Stomach smooth muscle (tissue), 2 donors: Measurements from ENCODE around the gene RPL41.
A peak's percentile ranks its signal among the peaks of the same experiment; 100 is the strongest.
"Not testable (repeated sequence)": the region's sequence is repeated elsewhere in the genome, so short reads cannot be mapped to it uniquely, and the experiment has no call there.

Experiments used
- H3K27ac ChIP-seq: one replicate; pipeline ENCODE4 v1.7.0; 2013; ENCODE audit warnings: mild to moderate bottlenecking, low read length, inconsistent platforms
- H3K27me3 ChIP-seq, 2 donors: one replicate each; pipeline ENCODE4 v1.7.0; 2013; ENCODE audit warnings: low read length in 2 of 2; ENCODE audit not compliant: insufficient read depth in 2 of 2, control insufficient read depth in 1 of 2
- H3K36me3 ChIP-seq, 2 donors: one replicate each; pipeline ENCODE4 v1.7.0; 2013; ENCODE audit warnings: low read length in 2 of 2; ENCODE audit not compliant: control insufficient read depth in 2 of 2, insufficient read depth in 2 of 2
- H3K4me1 ChIP-seq: one replicate; pipeline ENCODE4 v1.7.0; 2013; ENCODE audit warnings: low read length; ENCODE audit not compliant: control insufficient read depth, insufficient read depth
- H3K4me3 ChIP-seq, 2 donors: one replicate each; pipeline ENCODE4 v1.7.0; 2013; ENCODE audit warnings: low read length in 2 of 2
- H3K9ac ChIP-seq, 2 donors: one replicate each; pipeline ENCODE4 v1.7.0; 2013; ENCODE audit warnings: low read length in 2 of 2, mild to moderate bottlenecking in 1 of 2
- H3K9me3 ChIP-seq, 2 donors: one replicate each; pipeline ENCODE4 v1.7.0; 2013; ENCODE audit warnings: low read length in 2 of 2; ENCODE audit not compliant: control insufficient read depth in 2 of 2
- donor health status: healthy.
- donor health status: Pancreatic carcinoma.

Gene RPL41

DNA sequence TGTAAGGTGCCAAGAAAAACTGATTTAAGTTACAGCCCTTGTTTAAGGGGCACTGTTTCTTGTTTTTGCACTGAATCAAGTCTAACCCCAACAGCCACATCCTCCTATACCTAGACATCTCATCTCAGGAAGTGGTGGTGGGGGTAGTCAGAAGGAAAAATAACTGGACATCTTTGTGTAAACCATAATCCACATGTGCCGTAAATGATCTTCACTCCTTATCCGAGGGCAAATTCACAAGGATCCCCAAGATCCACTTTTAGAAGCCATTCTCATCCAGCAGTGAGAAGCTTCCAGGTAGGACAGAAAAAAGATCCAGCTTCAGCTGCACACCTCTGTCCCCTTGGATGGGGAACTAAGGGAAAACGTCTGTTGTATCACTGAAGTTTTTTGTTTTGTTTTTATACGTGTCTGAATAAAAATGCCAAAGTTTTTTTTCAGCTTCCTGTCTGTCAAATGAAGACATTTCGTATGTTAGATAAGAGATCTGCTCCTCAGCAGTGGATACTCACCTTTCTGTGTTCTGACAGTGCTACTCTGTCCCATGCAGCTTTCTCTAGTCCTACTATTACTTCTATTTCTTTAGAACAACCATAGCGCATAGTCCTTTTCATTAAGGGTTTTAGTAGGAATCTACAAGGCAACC is 13.2 kb upstream of the RPL41 start:
- peaks cover 11 to 15% of the 10 kb centered on the region in 2 donors for H3K36me3 ChIP-seq
- peak overlapping the region; percentile 94 to 96 for H3K4me3 ChIP-seq
- H3K27ac ChIP-seq: peak overlapping the region; percentile 86
- H3K27me3 ChIP-seq: no peaks in the 10 kb centered on the region
- no peaks in the 10 kb centered on the region for H3K9me3 ChIP-seq
- H3K9ac ChIP-seq: peak overlapping the region in 1 of 2 donors; percentile 94
- peaks cover 26% of the 10 kb centered on the region for H3K4me1 ChIP-seq

DNA sequence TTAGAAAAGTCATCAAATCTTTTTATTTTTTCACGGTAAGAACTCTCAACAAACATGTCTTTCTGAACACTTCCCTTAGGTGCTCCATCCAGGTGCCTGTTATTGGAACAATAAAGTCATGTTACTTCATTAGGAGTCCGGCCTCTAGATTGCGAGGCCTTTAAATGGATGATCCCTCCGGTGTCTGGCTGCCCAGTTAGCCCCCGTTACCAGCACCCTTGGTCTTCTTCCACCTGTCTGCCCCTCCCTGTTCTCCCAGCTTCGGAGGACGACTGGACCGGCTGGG is 12.7 kb upstream of the RPL41 start:
- Histone ChIP-seq H3K36me3 (peaks cover 11 to 20% of the 10 kb centered on the region in 2 donors), H3K27me3 (no peaks in the 10 kb centered on the region), H3K4me3 (peak overlapping the region; percentile 94 to 96), H3K27ac (peak overlapping the region; percentile 86), H3K4me1 (peaks cover 26% of the 10 kb centered on the region), H3K9ac (peak overlapping the region; percentile 90 to 94), H3K9me3 (no peaks in the 10 kb centered on the region)

DNA sequence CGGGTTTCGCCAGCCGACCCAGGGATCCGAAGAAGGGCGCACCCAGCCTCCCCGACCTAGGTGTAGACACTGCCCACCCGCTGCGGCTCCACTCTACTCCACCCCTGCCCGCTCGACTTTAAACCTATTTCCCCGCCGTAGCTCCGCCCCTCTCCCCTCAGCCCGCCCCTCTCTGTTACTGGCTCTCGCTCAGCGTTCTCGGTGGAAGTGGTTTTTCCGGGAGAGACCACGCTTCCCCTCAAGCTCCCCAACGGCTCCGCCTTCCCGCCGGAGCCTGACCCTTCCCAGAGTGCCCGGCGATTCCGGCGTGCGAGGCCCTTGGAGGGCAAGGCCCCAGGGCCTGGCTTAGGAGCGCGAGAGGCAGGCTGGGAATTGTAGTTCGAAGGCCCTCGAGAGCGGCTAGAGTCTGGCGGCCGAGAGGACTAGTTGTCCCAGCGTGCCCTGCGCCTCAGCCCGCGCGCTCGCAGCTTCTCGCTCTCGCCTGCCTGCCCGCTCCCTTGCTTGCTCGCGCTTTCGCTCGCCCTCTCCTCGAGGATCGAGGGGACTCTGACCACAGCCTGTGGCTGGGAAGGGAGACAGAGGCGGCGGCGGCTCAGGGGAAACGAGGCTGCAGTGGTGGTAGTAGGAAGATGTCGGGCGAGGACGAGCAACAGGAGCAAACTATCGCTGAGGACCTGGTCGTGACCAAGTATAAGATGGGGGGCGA is 12.2 kb upstream of the RPL41 start, which contains the start of gene PA2G4:
Gene PA2G4 (plus strand): TSS at position 451 of the 706 bp plus-strand sequence. CDS start 179 bp downstream, at position 630.
- peak within 1 kb of the TSS; percentile 90 to 94 for H3K9ac ChIP-seq
- peak within 1 kb of the TSS; percentile 86 for H3K27ac ChIP-seq
- H3K36me3 ChIP-seq: peaks cover 11 to 21% of the 10 kb centered on the region in 2 donors
- H3K9me3 ChIP-seq: no peaks in the 10 kb centered on the region
- H3K27me3 ChIP-seq: no peaks in the 10 kb centered on the region
- H3K4me3 ChIP-seq: peak within 1 kb of the TSS; percentile 94 to 96
- peaks cover 26% of the 10 kb centered on the region for H3K4me1 ChIP-seq

DNA sequence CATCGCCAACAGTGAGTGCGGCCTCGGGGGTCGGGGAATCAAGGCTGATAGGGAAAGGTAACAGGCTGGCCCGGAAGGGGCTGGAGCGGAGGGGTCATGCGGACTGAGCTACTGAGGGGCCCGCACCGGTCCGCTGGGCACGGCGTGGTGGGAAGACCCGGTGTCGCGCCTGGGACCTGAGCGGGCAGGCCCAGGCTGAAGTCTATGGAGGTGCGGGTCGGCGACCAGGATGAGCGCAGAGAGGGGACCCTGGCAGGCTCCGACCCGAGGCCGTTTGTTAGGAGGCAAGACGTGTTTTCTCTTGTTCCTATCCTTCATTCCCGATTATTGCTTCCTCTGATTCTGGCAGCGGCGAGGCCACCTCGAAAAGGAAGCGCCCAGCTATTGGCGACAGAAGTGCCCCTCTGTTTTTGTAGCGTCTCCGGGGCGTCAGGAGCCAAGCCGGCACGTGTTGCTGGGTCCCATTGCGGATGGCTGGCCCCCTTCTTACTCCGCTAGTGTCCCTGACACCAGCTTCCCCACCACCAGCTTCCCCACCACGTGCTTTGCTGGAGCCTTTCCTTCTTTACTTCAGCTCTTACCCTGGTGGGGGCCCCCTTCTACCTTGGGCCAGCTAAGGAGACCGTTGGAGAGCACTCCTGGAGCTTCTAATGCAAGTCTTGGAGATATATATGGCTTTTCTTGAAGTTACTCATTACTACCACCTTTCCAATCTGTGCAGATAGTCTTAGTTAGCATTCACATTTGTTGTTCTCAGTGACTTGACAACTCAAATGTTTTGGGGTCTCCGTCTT is 11.4 kb upstream of the RPL41 start:
- Histone ChIP-seq H3K27ac (peak overlapping the region; percentile 86), H3K36me3 (peaks cover 16 to 29% of the 10 kb centered on the region in 2 donors), H3K9ac (peak overlapping the region; percentile 90 to 94), H3K4me1 (peaks cover 26% of the 10 kb centered on the region), H3K9me3 (no peaks in the 10 kb centered on the region), H3K27me3 (no peaks in the 10 kb centered on the region), H3K4me3 (peak overlapping the region; percentile 94 to 96)

DNA sequence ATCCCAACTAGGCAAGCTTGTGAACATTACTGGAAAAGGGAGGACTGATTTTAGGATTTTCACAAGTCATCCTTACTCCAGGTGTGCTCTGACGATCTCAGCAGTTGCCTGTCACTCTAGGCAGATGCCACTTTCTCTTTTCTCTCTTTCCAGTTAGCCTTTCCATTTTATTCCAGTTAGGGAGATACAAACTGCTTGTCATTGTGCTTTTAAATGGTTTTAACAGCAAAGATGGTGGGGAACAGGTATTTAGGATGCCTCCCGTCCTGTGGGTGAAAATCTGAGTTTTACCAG is 10.9 kb upstream of the RPL41 start:
- Histone ChIP-seq H3K36me3 (peaks cover 21 to 34% of the 10 kb centered on the region in 2 donors), H3K4me3 (peak overlapping the region; percentile 94 to 96), H3K9ac (peak overlapping the region; percentile 90 to 94), H3K27ac (no peak overlapping the region), H3K27me3 (no peaks in the 10 kb centered on the region), H3K9me3 (no peaks in the 10 kb centered on the region), H3K4me1 (peaks cover 26% of the 10 kb centered on the region)

DNA sequence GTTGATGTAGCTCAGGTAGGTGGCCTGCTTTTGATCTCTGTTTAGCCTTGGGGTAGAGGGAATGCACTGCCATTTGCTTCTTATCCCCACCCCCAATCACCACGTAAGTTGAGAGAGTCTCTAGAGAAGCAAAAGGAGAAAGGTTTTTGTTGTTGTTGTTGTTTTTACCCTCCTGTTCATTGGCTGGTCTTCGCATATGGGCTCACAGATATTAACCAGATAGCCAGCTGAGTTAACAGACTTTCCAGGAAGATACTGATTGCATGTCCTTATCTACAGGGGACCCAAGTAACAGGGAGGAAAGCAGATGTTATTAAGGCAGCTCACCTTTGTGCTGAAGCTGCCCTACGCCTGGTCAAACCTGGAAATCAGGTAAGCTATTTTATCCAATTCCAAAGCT is 9.2 kb upstream of the RPL41 start:
- Histone ChIP-seq H3K4me1 (peaks cover 26% of the 10 kb centered on the region), H3K9me3 (no peaks in the 10 kb centered on the region), H3K9ac (no peak overlapping the region), H3K27ac (no peak overlapping the region), H3K27me3 (no peaks in the 10 kb centered on the region), H3K36me3 (peaks cover 34 to 48% of the 10 kb centered on the region in 2 donors), H3K4me3 (no peak overlapping the region)

DNA sequence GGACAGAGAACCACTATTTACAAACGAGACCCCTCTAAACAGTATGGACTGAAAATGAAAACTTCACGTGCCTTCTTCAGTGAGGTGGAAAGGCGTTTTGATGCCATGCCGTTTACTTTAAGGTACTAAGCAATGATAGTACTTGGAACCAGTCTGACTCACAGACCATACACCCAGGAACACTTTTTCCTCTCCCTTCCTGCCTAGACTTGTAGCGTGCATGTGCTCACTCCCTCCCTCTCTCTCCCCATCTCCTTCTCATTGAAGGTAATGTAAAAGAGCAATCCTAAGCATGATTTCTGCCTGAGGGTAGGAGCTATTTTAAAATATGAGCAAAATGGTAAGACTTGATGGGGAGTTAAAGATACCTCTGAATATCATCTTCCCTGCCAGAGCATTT is 5.9 kb upstream of the RPL41 start:
- Histone ChIP-seq H3K27ac (no peak overlapping the region), H3K9me3 (no peaks in the 10 kb centered on the region), H3K27me3 (no peaks in the 10 kb centered on the region), H3K36me3 (peaks cover 36 to 56% of the 10 kb centered on the region in 2 donors), H3K4me1 (peaks cover 8% of the 10 kb centered on the region), H3K4me3 (no peak overlapping the region), H3K9ac (no peak overlapping the region)

DNA sequence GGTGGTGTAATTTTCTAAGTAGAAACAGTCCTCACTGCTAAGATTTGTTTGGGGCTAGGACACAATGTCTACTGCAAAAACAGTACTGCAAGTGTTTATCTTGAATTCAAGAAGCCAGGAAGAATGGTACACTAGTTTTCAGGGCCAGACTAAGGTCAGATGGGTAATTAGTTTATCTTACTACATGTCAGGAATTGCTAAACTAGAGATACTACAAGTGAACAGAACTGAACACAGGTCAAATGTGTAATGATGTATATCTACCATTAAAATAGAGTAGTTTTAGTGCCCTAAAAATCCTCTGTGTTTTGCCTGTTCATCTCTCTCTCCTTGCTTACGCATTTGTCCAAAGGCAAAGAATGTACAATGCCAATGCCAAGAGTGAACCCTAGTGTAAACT is 2.3 kb upstream of the RPL41 start:
- peaks cover 25 to 36% of the 10 kb centered on the region in 2 donors for H3K36me3 ChIP-seq

DNA sequence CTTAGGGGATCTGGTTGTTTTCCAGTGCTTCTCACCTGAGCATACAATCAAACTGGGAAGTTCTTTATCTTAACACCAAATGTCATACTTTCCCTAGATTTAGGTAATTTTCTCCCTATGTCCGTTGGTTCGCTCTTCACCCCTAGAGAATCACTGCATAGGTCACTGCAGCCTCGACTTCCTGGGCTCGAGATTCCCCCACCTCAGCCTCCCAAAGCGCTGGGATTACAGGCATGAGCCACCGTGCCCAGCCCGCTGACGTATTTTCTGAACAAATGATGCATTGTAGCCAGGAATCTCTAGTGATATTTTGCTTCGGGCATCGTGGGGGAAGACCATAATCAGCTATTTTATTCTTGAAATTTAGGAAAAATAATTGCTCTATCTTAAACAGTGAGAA is 1.1 kb upstream of the RPL41 start:
- H3K4me3 ChIP-seq: peak overlapping the region; percentile 99
- no peaks in the 10 kb centered on the region for H3K27me3 ChIP-seq
- peak overlapping the region; percentile 99 to 100 for H3K9ac ChIP-seq
- H3K9me3 ChIP-seq: no peaks in the 10 kb centered on the region
- H3K4me1 ChIP-seq: peaks cover 26% of the 10 kb centered on the region
- peak overlapping the region; percentile 98 for H3K27ac ChIP-seq
- peaks cover 20 to 25% of the 10 kb centered on the region in 2 donors for H3K36me3 ChIP-seq

More for the DNA sequence above, 2.3 kb upstream of the RPL41 start:
- peaks cover 13% of the 10 kb centered on the region for H3K4me1 ChIP-seq
- no peak overlapping the region for H3K27ac ChIP-seq
- H3K4me3 ChIP-seq: no peak overlapping the region
- no peaks in the 10 kb centered on the region for H3K9me3 ChIP-seq
- H3K9ac ChIP-seq: no peak overlapping the region
- H3K27me3 ChIP-seq: no peaks in the 10 kb centered on the region

DNA sequence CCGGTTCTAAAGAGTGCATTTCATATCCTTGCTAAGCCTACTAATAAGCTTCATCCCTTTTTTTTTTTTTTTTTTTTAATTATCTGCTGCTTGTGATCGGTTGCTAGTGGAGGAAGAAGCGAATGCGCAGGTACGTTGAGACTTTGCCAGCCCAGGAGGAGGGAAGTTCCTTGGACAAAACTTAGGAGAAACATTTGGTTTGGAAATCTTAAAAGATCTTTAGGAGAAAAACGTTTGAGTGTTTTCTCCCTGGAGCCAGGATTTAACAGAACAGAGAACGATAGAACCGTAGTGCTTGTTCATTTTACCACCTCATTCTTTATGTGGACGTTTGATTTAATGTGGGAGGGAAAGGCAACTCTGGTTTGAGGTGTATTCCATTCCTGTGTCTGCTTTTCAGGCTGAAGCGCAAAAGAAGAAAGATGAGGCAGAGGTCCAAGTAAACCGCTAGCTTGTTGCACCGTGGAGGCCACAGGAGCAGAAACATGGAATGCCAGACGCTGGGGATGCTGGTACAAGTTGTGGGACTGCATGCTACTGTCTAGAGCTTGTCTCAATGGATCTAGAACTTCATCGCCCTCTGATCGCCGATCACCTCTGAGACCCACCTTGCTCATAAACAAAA is 761 bp downstream of the RPL41 start:
- Histone ChIP-seq H3K9ac (peak overlapping the region; percentile 99 to 100), H3K27ac (peak overlapping the region; percentile 98), H3K4me1 (peaks cover 44% of the 10 kb centered on the region), H3K36me3 (peaks cover 17 to 18% of the 10 kb centered on the region in 2 donors), H3K4me3 (peak overlapping the region; percentile 99)
- H3K27me3 ChIP-seq, H3K9me3 ChIP-seq: not testable (repeated sequence)
